NCI-H1436 (cell line): ENCODE results near the gene CDK11B.
A peak's percentile ranks its signal among the peaks of the same experiment; 100 is the strongest.
"Not testable (repeated sequence)": the region's sequence is repeated elsewhere in the genome, so short reads cannot be mapped to it uniquely, and the experiment has no call there.

Source experiments
- DNase-seq: peaks from one replicate; lab custom pipeline; 2025; lab: John Stamatoyannopoulos, UW

The CDK11B gene

DNA sequence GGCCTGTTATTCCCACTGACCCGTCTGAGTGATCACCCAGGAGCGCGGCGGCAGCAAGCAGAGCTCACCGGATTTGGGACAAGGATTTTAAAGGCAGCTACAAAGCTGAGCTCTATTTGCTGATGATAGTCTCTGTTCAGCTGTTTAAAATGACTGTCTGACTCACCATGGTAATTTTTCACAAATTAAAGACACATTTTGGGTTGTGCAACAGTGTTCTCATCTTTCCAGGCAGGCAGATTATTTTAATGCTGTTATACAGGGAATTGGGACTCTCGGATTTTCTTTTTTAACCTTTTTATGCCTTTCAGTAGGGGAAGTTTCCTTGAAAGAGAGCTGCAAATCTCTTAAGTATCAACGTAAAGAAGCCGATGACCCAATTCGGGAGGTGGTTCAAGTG, 3.6 kb upstream of the CDK11B start:
- not testable (repeated sequence) for DNase-seq

GRCh38 chr1:1648265-1648664, 10.5 kb downstream of the CDK11B start:
- DNase-seq = not testable (repeated sequence)

DNA sequence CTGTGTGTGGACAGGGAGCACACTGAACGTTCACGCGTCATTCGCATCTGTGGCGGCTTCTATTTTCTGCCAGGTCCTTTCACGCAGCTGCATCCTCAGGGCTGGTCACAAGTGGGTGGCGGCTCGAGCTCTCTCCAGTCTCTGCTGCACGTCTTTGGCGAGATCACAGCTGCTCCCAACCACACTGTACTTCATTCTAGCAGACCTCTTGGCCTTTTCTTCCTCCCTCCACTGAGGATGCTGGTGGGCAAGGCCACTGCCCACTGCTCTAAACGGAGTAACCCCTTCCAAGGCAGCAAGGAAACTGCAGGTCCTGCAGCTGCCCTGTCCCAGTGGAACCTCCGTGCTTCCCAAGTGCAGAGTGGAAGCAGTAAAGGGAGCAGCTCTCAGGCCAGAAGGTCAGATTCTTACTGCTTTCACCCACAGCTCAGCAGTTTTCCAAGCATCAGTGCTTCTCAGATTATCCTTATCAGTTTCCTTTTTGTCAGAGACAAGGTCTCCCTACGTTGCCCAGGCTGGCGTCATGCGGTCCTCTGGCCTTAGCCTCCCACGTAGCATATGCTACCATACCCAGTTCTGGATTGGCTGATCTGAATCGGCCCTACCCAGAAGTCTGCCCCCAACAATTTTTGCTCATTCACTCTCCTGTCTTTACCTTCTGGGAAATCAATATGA, 11.1 kb downstream of the CDK11B start:
- not testable (repeated sequence) for DNase-seq

DNA sequence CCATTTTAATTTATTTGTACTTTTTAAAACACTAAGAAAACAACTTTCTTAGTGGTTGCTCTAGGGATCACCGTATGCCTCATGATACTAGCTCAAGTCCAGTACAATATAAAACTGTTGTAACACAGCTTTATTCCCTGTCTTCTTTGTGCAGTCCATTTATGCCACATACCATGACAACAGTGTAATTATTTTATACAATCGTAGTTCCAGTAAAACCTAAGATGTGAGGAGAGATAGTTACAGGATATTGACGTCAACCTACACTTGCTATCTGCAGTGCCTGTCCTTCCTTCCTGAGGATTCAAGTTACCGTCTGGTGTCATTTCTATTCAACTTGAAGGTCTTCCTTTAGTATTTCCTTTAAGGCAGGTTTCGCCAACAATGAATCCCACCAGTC, 12.5 kb downstream of the CDK11B start:
- not testable (repeated sequence) for DNase-seq

DNA sequence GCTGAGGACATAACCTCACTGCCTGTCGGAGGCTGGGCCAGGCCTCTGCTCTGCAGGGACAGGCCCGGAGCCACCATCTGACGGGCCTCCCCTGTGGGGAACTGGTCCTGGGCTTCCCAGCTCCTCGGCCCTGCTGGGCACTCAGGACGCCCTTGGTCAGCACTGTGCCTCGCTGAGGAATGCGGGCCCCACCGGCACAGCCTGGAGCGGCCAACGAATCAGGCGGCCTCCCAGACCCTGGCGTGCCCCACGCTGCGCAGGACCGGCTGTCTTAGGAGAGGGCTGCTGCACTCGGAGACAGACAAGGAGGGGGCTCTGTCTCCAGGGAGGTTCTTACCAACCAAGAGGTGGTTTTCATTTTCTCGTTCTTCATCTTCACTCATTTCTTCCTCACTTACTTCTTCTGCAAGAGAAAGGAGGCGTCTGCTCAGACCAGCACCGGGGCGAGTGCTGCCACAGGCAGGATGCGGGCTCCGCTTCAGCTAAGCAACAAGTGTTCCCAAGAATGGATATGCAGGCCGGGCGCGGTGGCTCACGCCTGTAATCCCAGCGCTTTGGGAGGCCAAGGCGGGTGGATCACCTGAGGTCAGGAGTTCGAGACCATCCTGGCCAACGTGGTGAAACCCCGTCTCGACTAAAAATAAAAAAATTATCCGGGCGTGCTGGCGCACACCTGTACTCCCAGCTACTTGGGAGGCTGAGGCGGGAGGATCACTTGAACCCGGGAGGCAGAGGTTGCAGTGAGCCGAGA, 17.9 kb downstream of the CDK11B start:
- DNase-seq = not testable (repeated sequence)

DNA sequence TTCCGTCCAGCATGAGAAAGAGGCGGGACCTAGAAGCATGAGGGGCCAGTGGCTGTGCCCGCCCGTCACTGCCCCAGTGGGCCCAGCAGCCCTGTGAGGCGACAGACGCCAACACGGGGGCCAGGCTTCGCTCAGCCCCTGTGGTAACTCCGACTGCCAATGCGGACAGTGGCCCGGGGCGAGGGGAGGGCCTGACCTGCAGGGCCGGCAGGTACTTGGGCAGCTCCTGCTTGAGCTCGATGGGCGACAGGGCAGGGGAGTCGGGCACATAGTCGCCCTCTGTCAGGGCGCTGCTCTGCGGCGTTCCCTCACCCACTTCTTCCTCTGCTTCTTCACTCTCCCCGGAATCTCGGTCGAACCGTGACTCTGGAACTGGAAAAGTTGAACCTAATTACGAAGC, 18.7 kb downstream of the CDK11B start:
- DNase-seq = not testable (repeated sequence)

DNA sequence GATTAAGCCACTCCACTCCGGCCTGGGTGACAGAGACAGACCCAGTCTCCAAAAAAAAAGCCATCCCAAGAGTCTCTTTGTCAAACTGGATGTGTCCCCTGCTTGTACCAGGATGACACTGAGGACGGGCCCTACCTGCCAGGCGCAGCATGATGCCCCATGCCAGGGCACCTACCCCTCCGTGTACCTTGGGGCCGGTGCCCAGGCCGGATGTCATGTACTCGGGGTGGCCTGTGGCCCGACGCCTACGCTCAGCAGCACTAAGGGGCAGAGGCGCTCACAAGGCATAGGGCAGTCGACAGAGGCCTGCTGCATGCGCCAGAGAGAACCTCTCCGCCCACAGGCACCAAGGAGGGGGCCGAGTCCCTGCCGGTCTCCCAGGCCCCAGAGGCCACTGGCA, 19.4 kb downstream of the CDK11B start:
- not testable (repeated sequence) for DNase-seq

- DNase-seq = not testable (repeated sequence)
Observed at GRCh38 chr1:1638528-1638927, 20.3 kb downstream of the CDK11B start.

DNA sequence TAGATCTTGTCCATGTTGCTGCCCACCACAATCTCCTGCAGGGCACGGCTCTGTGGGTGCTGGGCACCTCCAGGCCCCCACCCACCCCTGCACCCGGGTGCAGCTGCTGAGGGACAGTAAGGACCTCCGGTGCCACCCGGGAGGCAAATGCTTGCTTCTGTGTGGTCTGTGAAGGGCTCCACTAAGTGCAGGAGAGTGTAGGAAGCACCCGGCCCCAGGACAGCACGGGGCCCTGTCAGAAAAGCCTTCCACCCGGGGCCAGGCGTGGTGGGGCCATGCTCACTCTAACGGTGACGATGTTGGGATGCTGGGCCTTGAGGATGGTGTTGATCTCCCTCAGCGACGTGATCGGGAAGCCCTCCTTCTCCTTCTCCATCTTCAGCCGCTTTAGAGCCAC, 21.3 kb downstream of the CDK11B start:
- not testable (repeated sequence) for DNase-seq

GRCh38 chr1:1636621-1637478, 22.0 kb downstream of the CDK11B start:
- not testable (repeated sequence) for DNase-seq

DNA sequence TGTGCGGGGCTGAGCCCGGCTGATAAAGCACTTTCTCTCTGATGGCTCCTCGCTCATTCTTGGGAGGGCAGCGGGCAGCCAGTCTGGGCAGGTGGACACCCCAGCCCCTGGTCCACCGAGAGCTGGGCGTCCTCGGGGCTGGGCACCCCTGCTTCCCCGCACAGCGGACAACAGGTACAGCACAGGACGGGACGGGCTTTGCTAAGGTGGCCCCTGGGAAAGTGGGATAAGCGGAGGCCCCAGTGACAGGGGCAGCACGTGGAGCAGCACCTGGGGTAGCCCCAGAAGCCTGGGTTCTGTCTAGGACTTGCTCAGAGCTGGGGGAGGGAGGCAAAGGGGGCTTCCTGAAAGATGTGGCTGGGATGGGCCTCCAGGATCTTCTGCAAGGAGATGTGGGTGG, 24.2 kb downstream of the CDK11B start:
- DNase-seq = not testable (repeated sequence)

GRCh38 chr1:1633409-1633808, 25.4 kb downstream of the CDK11B start:
- DNase-seq = not testable (repeated sequence)

DNA sequence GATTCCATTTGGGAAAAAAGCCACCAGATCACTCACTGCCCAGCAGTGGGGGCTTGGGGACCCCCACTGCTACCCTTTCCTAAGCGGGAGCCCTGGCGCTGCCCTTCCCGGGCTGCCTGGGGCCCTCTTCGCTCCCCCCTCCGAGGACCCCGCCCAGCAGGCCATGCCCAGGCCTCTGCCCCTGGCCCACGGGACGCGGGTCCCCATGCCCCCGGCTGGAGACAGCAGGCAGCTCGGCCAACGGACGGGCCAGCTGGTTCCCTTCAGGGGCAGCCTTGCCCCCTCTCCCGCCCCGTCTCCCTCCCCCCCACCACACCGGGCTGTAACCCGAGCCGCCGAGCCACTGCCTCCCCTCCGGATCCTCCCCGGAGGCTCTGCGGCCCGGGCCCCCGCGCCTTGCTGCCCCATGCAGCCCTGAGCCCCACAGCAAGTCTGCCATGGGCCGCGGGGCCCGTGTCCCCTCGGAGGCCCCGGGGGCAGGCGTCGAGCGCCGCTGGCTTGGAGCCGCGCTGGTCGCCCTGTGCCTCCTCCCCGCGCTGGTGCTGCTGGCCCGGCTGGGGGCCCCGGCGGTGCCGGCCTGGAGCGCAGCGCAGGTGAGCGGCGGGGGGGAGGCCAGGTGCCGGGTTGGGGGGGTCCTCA, 26.9 kb downstream of the CDK11B start, which contains the start of gene MMP23B:
Gene MMP23B (plus strand): TSS at position 392 of the 639 bp plus-strand sequence. CDS start 46 bp downstream, at position 438.
- no peak for DNase-seq

- no peak for DNase-seq
Observed at GRCh38 chr1:1630965-1631781, 27.6 kb downstream of the CDK11B start.

DNA sequence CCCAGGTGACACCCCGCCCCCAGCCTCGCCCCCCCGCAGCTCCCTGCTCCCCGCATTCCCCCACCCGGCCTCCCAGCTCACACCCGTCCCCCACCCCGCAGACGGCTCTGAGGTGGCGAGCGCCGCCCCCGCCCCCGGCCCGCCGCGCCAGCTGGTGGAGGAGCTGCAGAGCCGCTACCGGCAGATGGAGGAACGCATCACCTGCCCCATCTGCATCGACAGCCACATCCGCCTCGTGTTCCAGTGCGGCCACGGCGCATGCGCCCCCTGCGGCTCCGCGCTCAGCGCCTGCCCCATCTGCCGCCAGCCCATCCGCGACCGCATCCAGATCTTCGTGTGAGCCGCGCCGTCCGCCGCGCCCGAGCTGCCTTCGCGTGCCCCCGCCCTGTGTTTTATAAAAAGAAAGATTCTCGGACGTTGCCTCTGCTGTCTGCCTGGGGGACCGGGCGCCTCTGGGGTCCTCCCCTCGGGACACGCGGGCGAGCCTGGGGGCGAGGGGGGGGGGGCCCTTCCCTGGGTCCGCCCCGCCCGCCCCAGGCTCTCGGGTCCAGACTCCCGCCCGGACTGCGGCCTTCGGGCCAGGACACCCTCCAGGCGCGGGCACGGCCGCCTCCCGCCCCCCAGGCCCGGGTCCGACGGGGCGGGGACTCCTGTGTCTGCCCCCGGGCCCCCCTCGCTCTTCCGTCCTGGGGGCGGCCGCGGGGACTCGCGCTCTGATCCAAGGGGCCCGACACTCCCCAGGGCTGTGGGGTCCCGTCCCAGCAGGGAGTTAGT, 28.4 kb downstream of the CDK11B start:
- peak; percentile 62 for DNase-seq

- no peak for DNase-seq
Observed at GRCh38 chr1:1629430-1630190, 29.2 kb downstream of the CDK11B start.

DNA sequence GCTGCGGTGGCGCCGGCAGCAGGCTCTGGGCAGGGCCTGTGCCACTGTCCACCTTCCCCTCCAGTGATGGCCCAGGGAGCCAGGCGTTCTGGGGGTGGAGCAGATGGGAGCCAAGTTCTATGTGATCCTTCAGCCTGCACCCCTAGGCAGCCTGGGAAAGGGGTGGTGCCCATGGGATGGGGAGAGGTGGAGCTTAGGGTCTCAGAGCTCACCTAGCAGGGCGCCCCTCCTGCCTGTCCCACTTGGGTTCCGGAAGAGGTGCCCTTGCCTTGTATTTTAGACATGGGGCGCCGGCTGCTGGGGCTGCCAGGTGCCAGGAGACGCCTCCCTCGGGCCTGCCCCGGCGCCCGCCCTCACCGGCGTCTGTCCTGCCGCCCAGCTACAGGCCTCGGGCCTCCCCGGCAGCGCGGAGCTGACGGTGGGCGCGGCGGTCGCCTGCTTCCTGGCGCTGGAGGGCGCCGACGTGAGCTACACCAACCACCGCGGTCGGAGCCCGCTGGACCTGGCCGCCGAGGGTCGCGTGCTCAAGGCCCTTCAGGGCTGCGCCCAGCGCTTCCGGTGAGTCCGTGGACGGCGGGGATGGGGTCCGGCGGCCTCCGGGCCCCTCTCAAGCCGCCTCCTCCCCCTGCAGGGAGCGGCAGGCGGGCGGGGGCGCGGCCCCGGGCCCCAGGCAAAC, 29.9 kb downstream of the CDK11B start:
- no peak for DNase-seq

GRCh38 chr1:1627829-1628753, 30.7 kb downstream of the CDK11B start:
- no peak for DNase-seq
